HL-60 (cell line): Measurements from ENCODE around the gene OR12D3.

Source experiments
- DNase-seq, 2 experiments: peaks; one replicate each; pipeline ENCODE4 v3.0.0-alpha.2; 2010 to 2020; ENCODE audit warnings: low read depth in 1 of 2, low spot score in 1 of 2
- H3K27ac ChIP-seq: fragments of 250-450 bp; sonication (Bioruptor Pico); replicated peaks from 2 replicates; pipeline ENCODE4 v1.5.1; 2020; ENCODE audit warnings: mild to moderate bottlenecking, moderate library complexity
- H3K27me3 ChIP-seq: fragments of 250-450 bp; sonication (Bioruptor Pico); 2 replicates; pipeline ENCODE4 v1.5.1; 2021; ENCODE audit warnings: mild to moderate bottlenecking, moderate library complexity; ENCODE audit not compliant: insufficient read depth, poor library complexity, severe bottlenecking
- H3K4me3 ChIP-seq: replicated peaks from 2 replicates; pipeline ENCODE4 v1.5.1; 2011; ENCODE audit warnings: mild to moderate bottlenecking, control low read depth, low read length; ENCODE audit not compliant: insufficient read depth
- GABPA ChIP-seq: IDR thresholded peaks from 2 replicates; pipeline ENCODE4 v1.6.1; 2012; ENCODE audit warnings: low read depth
- POLR2AphosphoS5 ChIP-seq: IDR thresholded peaks from 2 replicates; pipeline ENCODE4 v1.6.1; 2012; ENCODE audit warnings: low read depth
- SPI1 ChIP-seq: IDR thresholded peaks from 2 replicates; pipeline ENCODE4 v1.6.1; 2012; ENCODE audit warnings: low read depth, mild to moderate bottlenecking, borderline replicate concordance
- long read RNA-seq: library from polyadenylated mRNA; unstranded; transcript quantifications from one replicate; pipeline ENCODE4 v2.0.0, GENCODE V29; 2020
- TF ChIP-seq, protein P1 (sequence below): IDR thresholded peaks from one replicate; pipeline ENCODE4 v1.5.1; 2011; ENCODE audit warnings: low read length, control low read depth, inconsistent platforms; ENCODE audit not compliant: insufficient read depth
- TF ChIP-seq, protein P2 (sequence below): IDR thresholded peaks from 2 replicates; pipeline ENCODE4 v1.6.1; 2012; ENCODE audit warnings: low read depth; ENCODE audit not compliant: insufficient replicate concordance

Gene OR12D3, protein sequence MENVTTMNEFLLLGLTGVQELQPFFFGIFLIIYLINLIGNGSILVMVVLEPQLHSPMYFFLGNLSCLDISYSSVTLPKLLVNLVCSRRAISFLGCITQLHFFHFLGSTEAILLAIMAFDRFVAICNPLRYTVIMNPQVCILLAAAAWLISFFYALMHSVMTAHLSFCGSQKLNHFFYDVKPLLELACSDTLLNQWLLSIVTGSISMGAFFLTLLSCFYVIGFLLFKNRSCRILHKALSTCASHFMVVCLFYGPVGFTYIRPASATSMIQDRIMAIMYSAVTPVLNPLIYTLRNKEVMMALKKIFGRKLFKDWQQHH
- long read RNA-seq = 0 reads

GRCh38 chr6:29375191-29375590 is at the start of gene OR12D3:
Gene OR12D3 (minus strand): TSS chr6:29375291. CDS start chr6:29375287, 4 bp downstream.
- H3K27me3 ChIP-seq = no peaks in the 10 kb centered on the region
- DNase-seq = no peak
- no peak within 1 kb of the TSS for H3K4me3 ChIP-seq
- TF ChIP-seq GABPA (no peak), POLR2AphosphoS5 (no peak), SPI1 (no peak)
- TF ChIP-seq, protein P1, sequence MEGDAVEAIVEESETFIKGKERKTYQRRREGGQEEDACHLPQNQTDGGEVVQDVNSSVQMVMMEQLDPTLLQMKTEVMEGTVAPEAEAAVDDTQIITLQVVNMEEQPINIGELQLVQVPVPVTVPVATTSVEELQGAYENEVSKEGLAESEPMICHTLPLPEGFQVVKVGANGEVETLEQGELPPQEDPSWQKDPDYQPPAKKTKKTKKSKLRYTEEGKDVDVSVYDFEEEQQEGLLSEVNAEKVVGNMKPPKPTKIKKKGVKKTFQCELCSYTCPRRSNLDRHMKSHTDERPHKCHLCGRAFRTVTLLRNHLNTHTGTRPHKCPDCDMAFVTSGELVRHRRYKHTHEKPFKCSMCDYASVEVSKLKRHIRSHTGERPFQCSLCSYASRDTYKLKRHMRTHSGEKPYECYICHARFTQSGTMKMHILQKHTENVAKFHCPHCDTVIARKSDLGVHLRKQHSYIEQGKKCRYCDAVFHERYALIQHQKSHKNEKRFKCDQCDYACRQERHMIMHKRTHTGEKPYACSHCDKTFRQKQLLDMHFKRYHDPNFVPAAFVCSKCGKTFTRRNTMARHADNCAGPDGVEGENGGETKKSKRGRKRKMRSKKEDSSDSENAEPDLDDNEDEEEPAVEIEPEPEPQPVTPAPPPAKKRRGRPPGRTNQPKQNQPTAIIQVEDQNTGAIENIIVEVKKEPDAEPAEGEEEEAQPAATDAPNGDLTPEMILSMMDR = no peak
- TF ChIP-seq, protein P2, sequence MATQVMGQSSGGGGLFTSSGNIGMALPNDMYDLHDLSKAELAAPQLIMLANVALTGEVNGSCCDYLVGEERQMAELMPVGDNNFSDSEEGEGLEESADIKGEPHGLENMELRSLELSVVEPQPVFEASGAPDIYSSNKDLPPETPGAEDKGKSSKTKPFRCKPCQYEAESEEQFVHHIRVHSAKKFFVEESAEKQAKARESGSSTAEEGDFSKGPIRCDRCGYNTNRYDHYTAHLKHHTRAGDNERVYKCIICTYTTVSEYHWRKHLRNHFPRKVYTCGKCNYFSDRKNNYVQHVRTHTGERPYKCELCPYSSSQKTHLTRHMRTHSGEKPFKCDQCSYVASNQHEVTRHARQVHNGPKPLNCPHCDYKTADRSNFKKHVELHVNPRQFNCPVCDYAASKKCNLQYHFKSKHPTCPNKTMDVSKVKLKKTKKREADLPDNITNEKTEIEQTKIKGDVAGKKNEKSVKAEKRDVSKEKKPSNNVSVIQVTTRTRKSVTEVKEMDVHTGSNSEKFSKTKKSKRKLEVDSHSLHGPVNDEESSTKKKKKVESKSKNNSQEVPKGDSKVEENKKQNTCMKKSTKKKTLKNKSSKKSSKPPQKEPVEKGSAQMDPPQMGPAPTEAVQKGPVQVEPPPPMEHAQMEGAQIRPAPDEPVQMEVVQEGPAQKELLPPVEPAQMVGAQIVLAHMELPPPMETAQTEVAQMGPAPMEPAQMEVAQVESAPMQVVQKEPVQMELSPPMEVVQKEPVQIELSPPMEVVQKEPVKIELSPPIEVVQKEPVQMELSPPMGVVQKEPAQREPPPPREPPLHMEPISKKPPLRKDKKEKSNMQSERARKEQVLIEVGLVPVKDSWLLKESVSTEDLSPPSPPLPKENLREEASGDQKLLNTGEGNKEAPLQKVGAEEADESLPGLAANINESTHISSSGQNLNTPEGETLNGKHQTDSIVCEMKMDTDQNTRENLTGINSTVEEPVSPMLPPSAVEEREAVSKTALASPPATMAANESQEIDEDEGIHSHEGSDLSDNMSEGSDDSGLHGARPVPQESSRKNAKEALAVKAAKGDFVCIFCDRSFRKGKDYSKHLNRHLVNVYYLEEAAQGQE = no peak
- no peak within 1 kb of the TSS for H3K27ac ChIP-seq

- DNase-seq = no peak
- TF ChIP-seq, protein P2 = no peak
- TF ChIP-seq, protein P1 = no peak
- TF ChIP-seq SPI1 = no peak
- no peak for TF ChIP-seq GABPA
- TF ChIP-seq POLR2AphosphoS5 = no peak
- Histone ChIP-seq H3K27me3 (no peaks in the 10 kb centered on the region), H3K4me3 (no peak overlapping the region), H3K27ac (no peak overlapping the region)
Observed at GRCh38 chr6:29424575-29424974, 49.5 kb upstream of the OR12D3 start.

DNA sequence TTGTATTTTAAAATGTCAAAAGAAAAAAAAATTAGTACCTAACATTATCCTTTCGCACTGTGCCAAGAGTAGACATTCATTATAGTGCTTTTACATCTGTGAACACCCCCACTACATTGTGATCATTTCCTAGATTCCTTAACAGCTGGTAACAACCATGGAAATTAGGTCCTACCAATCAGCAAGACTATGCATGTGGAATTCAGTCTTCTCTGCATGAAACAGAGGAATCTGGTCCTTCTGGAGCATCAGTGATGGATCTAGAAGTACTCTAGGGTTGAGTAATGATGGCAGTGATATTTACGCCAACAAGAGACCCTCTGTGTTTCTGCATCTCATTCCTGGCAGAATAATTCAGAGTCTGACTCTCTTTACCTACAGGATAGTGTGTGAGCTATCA is 49.1 kb upstream of the OR12D3 start:
- TF ChIP-seq POLR2AphosphoS5 (no peak), SPI1 (no peak), GABPA (no peak)
- TF ChIP-seq, protein P2 = no peak
- TF ChIP-seq, protein P1 = no peak
- H3K27me3 ChIP-seq = no peaks in the 10 kb centered on the region
- DNase-seq = no peak
- no peak overlapping the region for H3K4me3 ChIP-seq
- no peak overlapping the region for H3K27ac ChIP-seq
